Measurements from ENCODE around the gene APLN.

APLN gene

GRCh38 chrX:129640737-129641136 lies 14.0 kb downstream of the APLN start:
- DNase-seq (ENCODE audit: low spot score): no peak

- no peak for DNase-seq (ENCODE audit: low spot score)
Observed at GRCh38 chrX:129638917-129639316, 15.8 kb downstream of the APLN start.

- DNase-seq (ENCODE audit: low spot score): peak; percentile 63
Observed at GRCh38 chrX:129637217-129638109, 17.3 kb downstream of the APLN start.

GRCh38 chrX:129636175-129636681 lies 18.5 kb downstream of the APLN start:
- DNase-seq (ENCODE audit: low spot score): peak; percentile 39

- no peak for DNase-seq (ENCODE audit: low spot score)
Observed at GRCh38 chrX:129634541-129634940, 20.2 kb downstream of the APLN start.

GRCh38 chrX:129632443-129632842 lies 22.3 kb downstream of the APLN start:
- peak; percentile 11 for DNase-seq (ENCODE audit: low spot score)

GRCh38 chrX:129631849-129632248 lies 22.9 kb downstream of the APLN start:
- no peak for DNase-seq (ENCODE audit: low spot score)

- DNase-seq (ENCODE audit: low spot score): no peak
Observed at GRCh38 chrX:129629837-129630236, 24.9 kb downstream of the APLN start.

GRCh38 chrX:129626026-129626425 lies 28.7 kb downstream of the APLN start:
- no peak for DNase-seq (ENCODE audit: low spot score)

- DNase-seq (ENCODE audit: low spot score): no peak
Observed at GRCh38 chrX:129622757-129623301, 31.9 kb downstream of the APLN start.

GRCh38 chrX:129618997-129619396 lies 35.8 kb downstream of the APLN start:
- DNase-seq (ENCODE audit: low spot score): no peak

- no peak for DNase-seq (ENCODE audit: low spot score)
Observed at GRCh38 chrX:129617420-129617819, 37.3 kb downstream of the APLN start.

GRCh38 chrX:129614481-129615255 lies 40.1 kb downstream of the APLN start:
- DNase-seq (ENCODE audit: low spot score): no peak

GRCh38 chrX:129613596-129613995 lies 41.2 kb downstream of the APLN start:
- no peak for DNase-seq (ENCODE audit: low spot score)

- DNase-seq (ENCODE audit: low spot score): no peak
Observed at GRCh38 chrX:129612396-129612795, 42.4 kb downstream of the APLN start.

GRCh38 chrX:129609395-129609794 lies 45.4 kb downstream of the APLN start:
- DNase-seq (ENCODE audit: low spot score): no peak

- DNase-seq (ENCODE audit: low spot score): no peak
Observed at GRCh38 chrX:129608496-129608895, 46.3 kb downstream of the APLN start.

GRCh38 chrX:129606918-129607317 lies 47.8 kb downstream of the APLN start:
- DNase-seq (ENCODE audit: low spot score): peak; percentile 58

GRCh38 chrX:129600981-129601424 lies 53.8 kb downstream of the APLN start:
- DNase-seq (ENCODE audit: low spot score): peak; percentile 35

GRCh38 chrX:129599996-129600395 lies 54.8 kb downstream of the APLN start:
- no peak for DNase-seq (ENCODE audit: low spot score)

- no peak for DNase-seq (ENCODE audit: low spot score)
Observed at GRCh38 chrX:129599499-129599898, 55.3 kb downstream of the APLN start.

GRCh38 chrX:129597905-129598304 lies 56.9 kb downstream of the APLN start:
- no peak for DNase-seq (ENCODE audit: low spot score)

- DNase-seq (ENCODE audit: low spot score): no peak
Observed at GRCh38 chrX:129596077-129596476, 58.7 kb downstream of the APLN start.
